H1 (cell line): Measurements from ENCODE around the gene MYPOP. TPM values are rescaled to one million over a fixed set of nuclear protein-coding genes. Genes with fewer than 3 reads are reported as not detected.

Source experiments
- CTCF ChIA-PET: fragments of 300-600 bp; sonication (Branson Sonifier 250); formaldehyde crosslinking; loops from one replicate; lab custom pipeline; 2021; ENCODE audit not compliant: partially characterized antibody; lab: Charles Lee
- POLR2A ChIA-PET: fragments of 300-600 bp; sonication (Branson Sonifier 250); formaldehyde crosslinking; loops from one replicate; lab custom pipeline; 2021; ENCODE audit warnings: inconsistent platforms; ENCODE audit not compliant: partially characterized antibody; lab: Charles Lee
- DNase-seq, 2 experiments: peaks; one replicate each; pipeline versions ENCODE4 v3.0.0 to v3.0.0-alpha.2; 2010 to 2022; ENCODE audit warnings: low spot score in 2 of 2, low read depth in 1 of 2, mixed read lengths in 1 of 2
- FAIRE-seq: peaks from 2 replicates; lab custom pipeline; 2011; peaks lifted over from hg19 to GRCh38; lab: Jason Lieb, UNC
- H2AFZ ChIP-seq: 2 replicates; pipeline ENCODE4 v1.8.1; 2012; ENCODE audit warnings: low read length, inconsistent platforms
- H2AK5ac ChIP-seq: 2 replicates; pipeline ENCODE4 v1.6.1; 2013; ENCODE audit warnings: low read depth, low read length
- H2BK120ac ChIP-seq: replicated peaks from 2 replicates; pipeline ENCODE3; 2013; ENCODE audit warnings: low read depth, low read length, inconsistent platforms
- H2BK12ac ChIP-seq: 2 replicates; pipeline ENCODE4 v1.6.1; 2013; ENCODE audit warnings: low read depth, low read length
- H2BK15ac ChIP-seq: 2 replicates; pipeline ENCODE4 v1.6.1; 2013; ENCODE audit warnings: low read length
- H2BK20ac ChIP-seq: 2 replicates; pipeline ENCODE4 v1.6.1; 2013; ENCODE audit warnings: low read length
- H2BK5ac ChIP-seq: 2 replicates; pipeline ENCODE4 v1.6.1; 2013; ENCODE audit warnings: low read depth, low read length
- H3K14ac ChIP-seq: 2 replicates; pipeline ENCODE4 v1.6.1; 2013; ENCODE audit warnings: inconsistent platforms; ENCODE audit not compliant: insufficient read length
- H3K18ac ChIP-seq: 2 replicates; pipeline ENCODE4 v1.6.1; 2013; ENCODE audit warnings: low read length; ENCODE audit errors: extremely low read depth
- H3K23ac ChIP-seq: 2 replicates; pipeline ENCODE4 v1.6.1; 2013; ENCODE audit warnings: inconsistent platforms; ENCODE audit not compliant: insufficient read length
- H3K23me2 ChIP-seq: 2 replicates; pipeline ENCODE4 v1.6.1; 2013; ENCODE audit warnings: low read depth, low read length
- H3K27ac ChIP-seq: 2 replicates; pipeline ENCODE4 v1.6.1; 2011; ENCODE audit warnings: low read depth, low read length, inconsistent platforms
- H3K27me3 ChIP-seq, 4 experiments: replicated peaks in 1 of 4; 1 replicate in 1 of 4; 2 replicates in 3 of 4; pipeline versions ENCODE4 v1.6.1 to v1.8.1; 2011 to 2013; ENCODE audit warnings: low read length in 3 of 4, mild to moderate bottlenecking in 3 of 4, inconsistent platforms in 2 of 4, mixed read lengths in 2 of 4, moderate library complexity in 1 of 4; ENCODE audit not compliant: control insufficient read depth in 3 of 4, insufficient read depth in 3 of 4; ENCODE audit errors: extremely low read depth in 1 of 4
- H3K36me3 ChIP-seq, 4 experiments: 2 replicates each; pipeline versions ENCODE4 v1.6.1 to v1.8.1; 2011 to 2013; ENCODE audit warnings: mild to moderate bottlenecking in 4 of 4, low read length in 3 of 4, moderate library complexity in 2 of 4, control low read depth in 1 of 4, inconsistent platforms in 1 of 4; ENCODE audit not compliant: insufficient read depth in 4 of 4, control insufficient read depth in 2 of 4
- H3K4ac ChIP-seq: replicated peaks from 2 replicates; pipeline ENCODE3; 2013; ENCODE audit warnings: low read length, low read depth, mixed read lengths, inconsistent platforms; ENCODE audit not compliant: insufficient read length
- H3K4me1 ChIP-seq, 4 experiments: replicated peaks in 1 of 4; 1 replicate in 1 of 4; 2 replicates in 3 of 4; pipeline versions ENCODE4 v1.6.1 to v1.8.1; 2011 to 2013; ENCODE audit warnings: low read length in 3 of 4, inconsistent platforms in 2 of 4, mixed read lengths in 1 of 4; ENCODE audit not compliant: insufficient read depth in 4 of 4, control insufficient read depth in 3 of 4
- H3K4me2 ChIP-seq, 2 experiments: 2 replicates each; pipeline versions ENCODE4 v1.6.1 to v1.8.1; 2011 to 2013; ENCODE audit warnings: low read depth in 2 of 2, low read length in 2 of 2, control low read depth in 1 of 2, inconsistent platforms in 1 of 2, mild to moderate bottlenecking in 1 of 2; ENCODE audit not compliant: insufficient read depth in 1 of 2
- H3K4me3 ChIP-seq, 4 experiments: fragments of 200-600, 300-600 bp in 1 of 4; sonication (generic), shearing (Covaris generic), sonication (Bioruptor Twin) in 1 of 4; 2 replicates each; pipeline versions ENCODE4 v1.5.1 to v1.8.1; 2011 to 2016; ENCODE audit warnings: low read length in 4 of 4, low read depth in 3 of 4, control low read depth in 2 of 4, inconsistent platforms in 2 of 4, mild to moderate bottlenecking in 2 of 4, mixed read lengths in 1 of 4, moderate library complexity in 1 of 4; ENCODE audit not compliant: insufficient read depth in 2 of 4; ENCODE audit errors: extremely low read depth in 1 of 4
- H3K56ac ChIP-seq: replicated peaks from 2 replicates; pipeline ENCODE3; 2013; ENCODE audit warnings: low read depth, mild to moderate bottlenecking, mixed read lengths, low read length, inconsistent platforms; ENCODE audit not compliant: insufficient read length
- H3K79me1 ChIP-seq: 2 replicates; pipeline ENCODE4 v1.6.1; 2013; ENCODE audit warnings: low read depth, low read length, control low read depth
- H3K79me2 ChIP-seq, 2 experiments: 2 replicates each; pipeline versions ENCODE4 v1.6.1 to v1.8.1; 2012 to 2013; ENCODE audit warnings: low read length in 2 of 2, mild to moderate bottlenecking in 2 of 2, inconsistent platforms in 1 of 2; ENCODE audit not compliant: insufficient read depth in 2 of 2, control insufficient read depth in 1 of 2
- H3K9ac ChIP-seq, 4 experiments: replicated peaks in 1 of 4; 1 replicate in 1 of 4; 2 replicates in 3 of 4; pipeline versions ENCODE4 v1.6.1 to v1.8.1; 2011 to 2013; ENCODE audit warnings: low read depth in 3 of 4, low read length in 3 of 4, control low read depth in 2 of 4, mild to moderate bottlenecking in 2 of 4, moderate library complexity in 2 of 4, inconsistent platforms in 1 of 4; ENCODE audit errors: extremely low read depth in 1 of 4
- H3K9me3 ChIP-seq, 2 experiments: 2 replicates each; pipeline versions ENCODE4 v1.6.1 to v1.8.1; 2012 to 2013; ENCODE audit warnings: mild to moderate bottlenecking in 2 of 2, moderate library complexity in 2 of 2, control low read depth in 1 of 2, inconsistent platforms in 1 of 2, low read depth in 1 of 2, low read length in 1 of 2, mixed read lengths in 1 of 2; ENCODE audit not compliant: insufficient read depth in 2 of 2
- H4K20me1 ChIP-seq, 2 experiments: replicated peaks in 1 of 2; 2 replicates each; pipeline versions ENCODE3 to v1.8.1; 2011 to 2013; ENCODE audit warnings: inconsistent platforms in 2 of 2, low read length in 2 of 2, mild to moderate bottlenecking in 1 of 2; ENCODE audit not compliant: insufficient read depth in 2 of 2, control insufficient read depth in 1 of 2
- H4K5ac ChIP-seq: 2 replicates; pipeline ENCODE4 v1.6.1; 2013; ENCODE audit warnings: low read length, low read depth, mixed read lengths, inconsistent platforms; ENCODE audit not compliant: insufficient read length
- H4K8ac ChIP-seq: 2 replicates; pipeline ENCODE4 v1.8.0; 2013; ENCODE audit warnings: mild to moderate bottlenecking, moderate library complexity, low read length, inconsistent platforms; ENCODE audit not compliant: insufficient read depth; ENCODE audit errors: extremely low read depth
- H4K91ac ChIP-seq: replicated peaks from 2 replicates; pipeline ENCODE3; 2013; ENCODE audit warnings: low read length, mixed read lengths, inconsistent platforms; ENCODE audit not compliant: insufficient read length
- BCL11A ChIP-seq, 2 experiments: IDR thresholded peaks; one replicate each; pipeline ENCODE4 v1.6.1; 2011; ENCODE audit warnings: low read depth in 2 of 2, low read length in 2 of 2, mild to moderate bottlenecking in 2 of 2
- BRCA1 ChIP-seq: IDR thresholded peaks from 2 replicates; pipeline ENCODE4 v1.6.1; 2012; ENCODE audit warnings: low read depth, low read length, improper control_type of control experiment
- CHD2 ChIP-seq: IDR thresholded peaks from 2 replicates; pipeline ENCODE4 v1.6.1; 2012; ENCODE audit warnings: low read length, improper control_type of control experiment
- CREB1 ChIP-seq: IDR thresholded peaks from 2 replicates; pipeline ENCODE4 v1.6.1; 2012; ENCODE audit warnings: inconsistent platforms
- JUN ChIP-seq: IDR thresholded peaks from 2 replicates; pipeline ENCODE4 v1.6.1; 2011; ENCODE audit warnings: low read depth, mild to moderate bottlenecking, improper control_type of control experiment, low read length
- MAX ChIP-seq: IDR thresholded peaks from 2 replicates; pipeline ENCODE4 v1.6.1; 2012; ENCODE audit warnings: inconsistent platforms
- RAD21 ChIP-seq, 2 experiments: IDR thresholded peaks in 1 of 2; conservative IDR thresholded peaks in 1 of 2; 2 replicates each; pipeline ENCODE4 v1.6.1; 2011; ENCODE audit warnings: low read depth in 2 of 2, low read length in 2 of 2, improper control_type of control experiment in 1 of 2, inconsistent platforms in 1 of 2, mild to moderate bottlenecking in 1 of 2, moderate library complexity in 1 of 2
- RXRA ChIP-seq: IDR thresholded peaks from 2 replicates; pipeline ENCODE4 v1.6.1; 2011; ENCODE audit warnings: low read depth, mild to moderate bottlenecking, low read length, moderate library complexity; ENCODE audit not compliant: insufficient read depth
- YY1 ChIP-seq: IDR thresholded peaks from 2 replicates; pipeline ENCODE4 v1.6.1; 2011; ENCODE audit warnings: low read depth, mild to moderate bottlenecking, low read length
- ZNF274 ChIP-seq: IDR thresholded peaks from 2 replicates; pipeline ENCODE4 v1.7.0; 2012; ENCODE audit warnings: low read length, borderline replicate concordance; ENCODE audit errors: extremely low read depth
- WGBS, 2 experiments: shearing (Covaris generic) in 1 of 2; methylation state at CpG; one replicate each; pipeline versions ENCODE4 v1.1.6 to v1.1.7; 2013 to 2015; ENCODE audit warnings: low lambda C conversion rate in 2 of 2, mixed read lengths in 2 of 2, inconsistent platforms in 1 of 2, low coverage in 1 of 2, missing lambda C conversion rate in 1 of 2; ENCODE audit not compliant: insufficient replicate concordance in 2 of 2, insufficient coverage in 1 of 2, insufficient read length in 1 of 2; ENCODE audit errors: extremely low coverage in 1 of 2, missing lambda C conversion rate in 1 of 2; 5-methylcytosine and 5-hydroxymethylcytosine counted together
- polyA plus RNA-seq, 7 experiments: library from polyadenylated mRNA; depleted of rRNA in 3 of 7; stranded (reverse) in 5 of 7; unstranded in 2 of 7; fragments of >200 nt in 5 of 7; fragments of 200-250 nt in 2 of 7; gene quantifications; 1 replicate in 5 of 7; 2 replicates in 1 of 7; 4 replicates in 1 of 7; pipeline versions ENCODE4 v1.2.1 to v1.2.3, GENCODE V29; 2011 to 2013; ENCODE audit warnings: missing spikeins in 2 of 7, mixed read lengths in 2 of 7
- total RNA-seq: library from RNA; stranded (reverse); fragmentation: NEBNext Ultra II Directional; extraction: Animal tissue kit (Norgen Biotek cat#: 25700); gene quantifications from 2 replicates; pipeline ENCODE4 v1.2.1, GENCODE V29; 2021

Gene MYPOP
- total and polyA plus RNA-seq, 2 of the 8 experiments (the other 6 are each of a cell fraction or from before 2014, with no cell fraction given), result 3.2 to 11.1 TPM

DNA sequence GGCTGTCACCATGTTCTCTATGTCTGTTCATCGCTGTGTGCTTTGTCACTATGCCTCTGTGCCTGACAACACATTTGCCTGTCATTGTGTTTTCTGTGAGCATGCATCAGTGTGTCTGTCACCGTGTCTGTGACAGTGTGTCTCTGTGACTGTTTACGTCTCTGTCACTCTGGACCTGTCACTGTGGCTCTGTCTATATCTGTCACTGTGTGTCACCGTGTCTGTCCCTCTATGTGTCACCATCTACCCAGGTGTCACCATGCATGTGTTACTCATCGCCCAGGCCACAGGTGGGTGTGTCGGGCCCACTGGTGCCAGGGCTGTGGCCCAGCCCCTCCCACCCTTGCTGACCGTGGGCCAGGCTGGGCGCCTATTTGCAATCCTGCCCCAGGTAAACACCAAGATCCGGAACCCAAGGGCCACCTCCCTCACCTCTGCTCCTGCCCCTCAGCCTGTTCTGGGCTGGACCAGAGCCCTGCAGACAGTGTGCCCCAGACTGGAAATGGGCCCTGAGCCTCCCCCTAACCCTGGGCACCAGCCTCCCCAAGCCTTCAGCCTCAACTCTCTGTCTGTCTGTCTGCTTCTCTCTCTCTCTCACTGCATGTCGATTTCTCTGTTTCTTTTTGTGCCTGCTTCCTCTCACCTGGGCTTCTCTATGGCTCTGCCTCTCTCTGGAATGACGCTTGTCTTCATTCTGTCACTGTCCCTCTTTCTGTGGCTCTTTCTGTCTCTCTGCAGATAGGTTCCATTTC is 24.2 kb downstream of the MYPOP start:
- H3K23ac ChIP-seq, result no peak overlapping the region
- peak overlapping the region; percentile 95 for H2BK15ac ChIP-seq
- H3K14ac ChIP-seq, result no peak overlapping the region
- no peak overlapping the region for H3K4me2 ChIP-seq
- H3K27ac ChIP-seq, result no peak overlapping the region
- peaks cover 0 to 3% (median 0%) of the 10 kb centered on the region in 4 experiments; a peak in 3 of 8 replicates for H3K36me3 ChIP-seq
- H2BK120ac ChIP-seq, result peak overlapping the region; percentile 69
- no peaks in the 10 kb centered on the region for H3K9me3 ChIP-seq
- H4K91ac ChIP-seq, result peak overlapping the region; percentile 3
- TF ChIP-seq MAX (no peak), CREB1 (no peak), YY1 (no peak), JUN (no peak), BRCA1 (no peak), BCL11A (IDR thresholded peaks at IDR 0.05; ENCODE audit: low read depth in 2 of 2, low read length in 2 of 2) (no peak), RXRA (no peak), CHD2 (no peak), RAD21 (IDR thresholded peaks at IDR 0.05 in 1 of 2, conservative IDR thresholded peaks at IDR 0.05 in 1 of 2; ENCODE audit: low read depth in 2 of 2, low read length in 2 of 2) (no peak), ZNF274 (no peak)
- TF ChIP-seq, all 59 proteins: peak for 0
- Histone ChIP-seq H3K4me3 (no peak overlapping the region), H3K4ac (peak overlapping the region; percentile 57), H3K4me1 (peaks cover 6 to 31% (median 20%) of the 10 kb centered on the region in 4 experiments), H3K23me2 (peaks cover 10% of the 10 kb centered on the region; the same call in 1 of the 2 replicates), H3K56ac (peak overlapping the region; percentile 2), H4K5ac (no peak overlapping the region), H3K9ac (no peak overlapping the region), H4K20me1 (peaks cover 5 to 7% of the 10 kb centered on the region in 2 experiments), H4K8ac (no peak overlapping the region), H3K79me1 (peaks cover 3% of the 10 kb centered on the region; the same call in 1 of the 2 replicates), H3K79me2 (no peaks in the 10 kb centered on the region), H3K18ac (no peak overlapping the region), H2BK5ac (peak overlapping the region; percentile 27), H2BK12ac (peak overlapping the region; percentile 94; the same call in 1 of the 2 replicates), H2BK20ac (no peak overlapping the region), H2AK5ac (peak overlapping the region; percentile 96), H2AFZ (no peak overlapping the region), H3K27me3 (no peaks in the 10 kb centered on the region; a peak in 1 of 7 replicates)
- CTCF ChIA-PET, result interaction anchor here (4.7 to 10.7 kb wide), 2 partner anchors 10 to 61 kb away, joined by 23 to 208 read pairs; partner anchors contain the start of genes FOXA3 and SYMPK
- FAIRE-seq (no peak), DNase-seq (no peak)
- POLR2A ChIA-PET, result interaction anchor here (6.0 to 9.8 kb wide), 2 partner anchors 10 to 13 kb away, joined by 48 to 277 read pairs; partner anchors contain the start of genes FOXA3 and SYMPK
- WGBS, 2 experiments, result 80% methylated on average over 9 of the region's 11 CpGs; no CpG with 5 or more reads in 1 of the 2 experiments
